Right hindlimb (tissue), 1 donor: ENCODE results near the gene ANKRD26.

Experiments
- DNase-seq: peaks from one replicate; pipeline ENCODE4 v3.0.0-alpha.2; 2018

Gene ANKRD26

DNA sequence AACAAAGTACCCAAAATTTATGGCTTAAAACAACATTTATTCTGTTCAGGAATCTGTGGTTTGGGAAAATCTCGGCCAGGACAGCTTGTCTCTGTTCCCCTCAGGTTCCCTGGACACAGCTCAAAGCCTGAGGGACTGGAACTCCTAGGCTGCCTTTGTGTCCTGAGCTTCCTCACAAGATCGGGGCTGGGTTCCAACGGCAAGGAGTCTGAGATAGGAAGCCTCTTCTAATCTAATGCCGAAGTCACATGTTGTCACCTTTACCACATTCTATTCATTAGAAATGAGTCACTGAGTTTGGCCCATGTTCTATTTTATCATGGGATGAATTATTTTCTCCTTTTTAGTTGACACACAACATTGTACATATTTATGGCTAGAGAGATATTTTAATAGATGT is 80.5 kb downstream of the ANKRD26 start:
- DNase-seq: no peak

DNA sequence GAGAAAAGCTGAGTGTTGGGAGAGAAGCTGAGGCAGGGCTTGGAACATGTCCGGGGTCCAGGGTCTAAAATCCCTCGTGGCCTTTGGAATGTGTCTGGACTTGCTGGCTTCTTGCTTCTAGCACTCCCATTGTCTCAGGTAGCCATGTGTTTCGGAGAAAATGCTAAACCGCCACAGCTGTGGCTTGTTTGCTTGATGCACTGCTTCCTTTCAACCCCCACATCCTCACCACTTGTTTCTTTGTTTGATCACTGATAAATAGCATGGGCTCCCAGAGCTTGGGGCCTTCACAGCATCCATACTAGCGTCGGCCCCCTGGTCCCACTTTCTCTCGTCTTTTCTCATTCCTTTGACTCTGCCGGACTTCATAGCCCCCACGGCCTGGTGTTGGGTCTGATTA is 102.7 kb downstream of the ANKRD26 start:
- DNase-seq: no peak

DNA sequence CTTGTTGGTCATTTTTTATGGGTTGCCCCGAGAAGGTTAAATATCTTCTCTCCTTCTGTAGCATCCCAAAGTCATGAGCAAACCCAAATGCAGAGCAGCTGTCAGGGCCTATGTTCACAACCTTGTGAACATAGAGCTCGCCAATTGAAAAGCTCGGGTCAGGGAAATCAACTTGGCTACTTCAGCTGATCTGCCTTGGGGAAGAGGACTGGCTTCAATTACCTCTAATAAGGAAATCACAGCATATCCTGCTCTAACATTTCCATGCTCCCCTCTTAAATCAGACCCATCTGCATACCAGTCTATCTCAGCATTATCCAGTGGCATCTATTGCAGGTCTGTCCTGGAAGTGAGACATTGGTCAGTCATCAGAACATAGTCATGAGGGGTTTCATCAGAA is 105.6 kb downstream of the ANKRD26 start:
- DNase-seq: no peak

DNA sequence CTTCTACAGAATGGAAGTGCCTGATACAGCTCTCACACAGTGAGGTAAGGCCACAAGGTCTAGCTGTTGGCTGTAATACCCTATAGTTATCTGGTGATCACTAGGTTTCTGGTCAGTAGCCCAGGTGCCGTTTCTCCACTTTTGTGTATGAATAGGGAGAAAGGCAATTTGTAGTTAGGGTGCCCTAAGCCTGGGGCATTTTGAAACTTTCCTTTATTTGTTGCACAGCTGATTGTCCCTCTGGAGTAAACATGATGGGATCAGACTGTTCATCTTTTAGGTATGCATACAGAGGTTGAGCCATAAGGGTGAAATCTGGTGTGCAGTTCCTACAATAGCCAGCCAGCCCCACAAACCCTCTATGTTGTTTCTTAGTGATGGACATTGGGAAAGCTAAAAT is 112.4 kb downstream of the ANKRD26 start:
- DNase-seq: no peak

DNA sequence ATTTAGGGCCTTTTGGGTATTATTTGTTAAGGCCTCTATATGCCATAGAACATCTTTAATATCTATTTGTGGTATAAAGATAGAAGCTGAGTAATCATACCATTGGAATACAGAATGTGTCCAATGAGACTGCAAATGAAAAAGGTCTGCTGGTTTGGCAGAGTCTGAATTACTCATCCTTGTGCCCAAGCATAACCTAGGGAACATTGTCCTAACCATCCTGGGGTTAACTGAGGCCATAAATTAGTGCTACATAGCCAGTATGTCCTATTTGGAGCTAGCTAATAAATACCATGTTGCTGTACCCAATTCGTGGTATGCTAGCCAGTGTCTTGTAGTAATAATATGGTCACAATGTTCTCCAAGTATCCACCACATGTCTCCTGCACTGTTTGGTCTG is 117.1 kb downstream of the ANKRD26 start:
- no peak for DNase-seq

DNA sequence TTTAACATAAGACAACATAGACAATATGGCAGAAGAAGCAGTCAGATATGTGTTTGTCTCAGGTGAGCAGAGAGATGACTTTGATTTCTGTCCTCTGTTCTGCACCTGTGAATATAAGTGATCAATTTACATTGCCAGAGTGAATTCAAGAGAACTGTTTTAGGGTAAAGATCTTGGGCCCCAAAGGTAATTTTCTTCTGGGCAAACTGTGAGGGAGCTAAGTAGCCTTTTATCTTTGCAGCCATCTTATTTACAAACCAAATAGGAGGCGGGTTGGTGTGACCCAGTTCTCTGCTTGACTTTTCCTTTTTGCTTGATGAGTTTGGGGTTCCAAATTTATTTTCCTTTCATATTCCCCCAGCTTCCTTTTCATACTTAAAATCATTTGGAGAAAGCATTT is 118.2 kb downstream of the ANKRD26 start:
- no peak for DNase-seq

DNA sequence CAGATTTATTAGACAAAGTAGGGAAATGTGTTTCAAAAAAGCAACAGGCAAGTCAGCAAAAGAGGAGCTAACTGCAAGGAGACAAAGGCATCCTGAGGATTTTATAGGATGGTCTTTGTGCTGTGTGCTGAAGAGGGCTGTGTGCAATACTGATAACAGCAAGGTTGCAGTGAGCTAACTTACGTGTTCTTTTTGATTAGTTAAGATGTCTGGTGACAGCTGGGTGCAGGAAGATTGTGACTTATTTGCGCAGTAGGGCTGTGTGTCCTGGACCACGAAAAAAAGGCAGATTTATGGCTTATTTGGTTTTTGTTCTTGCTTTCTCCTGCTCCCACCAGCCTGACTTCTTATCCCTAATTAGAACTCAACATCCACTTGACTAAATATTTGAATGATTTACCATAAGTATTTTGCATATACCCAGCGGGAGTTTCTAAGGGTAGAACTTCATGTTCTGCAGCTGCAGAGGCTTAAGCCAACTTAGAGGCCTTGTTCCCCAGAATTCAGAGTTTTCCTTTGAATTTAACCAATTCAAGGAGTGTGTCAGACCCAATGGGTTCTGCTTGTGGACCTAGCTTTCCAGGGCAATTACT is 119.0 kb downstream of the ANKRD26 start:
- DNase-seq: no peak

DNA sequence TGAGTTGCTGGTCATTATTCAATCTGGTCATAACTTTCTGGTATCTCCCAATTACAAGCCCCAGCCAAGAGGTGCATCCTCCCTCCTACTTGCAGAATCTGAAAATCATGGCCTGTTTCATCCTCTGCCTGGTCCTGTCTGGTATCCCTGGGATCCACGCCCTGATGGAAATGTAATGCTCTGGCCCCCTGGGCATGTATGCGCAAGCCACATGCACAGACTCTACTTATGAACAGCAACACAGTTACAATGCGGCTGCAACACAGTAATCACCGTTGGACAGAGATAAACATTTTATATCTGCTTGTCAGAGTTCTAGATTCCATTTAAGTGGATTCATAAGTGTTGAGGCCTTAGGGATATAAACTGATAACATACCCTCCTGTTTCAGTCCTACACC is 121.8 kb downstream of the ANKRD26 start:
- DNase-seq: no peak

DNA sequence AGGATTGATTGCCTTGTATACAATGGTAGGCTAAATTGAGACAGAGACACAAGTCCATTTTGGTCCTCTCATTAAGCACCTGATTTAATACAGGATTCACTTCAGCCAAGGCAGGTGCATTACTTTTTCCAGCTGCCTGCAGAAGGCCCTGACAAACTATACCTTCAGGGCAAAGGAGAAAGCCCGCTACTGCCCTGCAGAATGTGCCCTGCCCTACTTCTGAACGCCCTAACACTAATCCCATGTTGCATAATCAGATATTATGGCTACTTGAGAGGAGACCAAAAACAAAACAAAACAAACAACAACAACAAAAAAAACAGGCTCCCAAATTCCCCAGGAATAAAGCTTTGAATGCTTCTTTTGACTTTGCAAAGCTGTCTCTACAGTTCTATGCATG is 122.7 kb downstream of the ANKRD26 start:
- DNase-seq: no peak

DNA sequence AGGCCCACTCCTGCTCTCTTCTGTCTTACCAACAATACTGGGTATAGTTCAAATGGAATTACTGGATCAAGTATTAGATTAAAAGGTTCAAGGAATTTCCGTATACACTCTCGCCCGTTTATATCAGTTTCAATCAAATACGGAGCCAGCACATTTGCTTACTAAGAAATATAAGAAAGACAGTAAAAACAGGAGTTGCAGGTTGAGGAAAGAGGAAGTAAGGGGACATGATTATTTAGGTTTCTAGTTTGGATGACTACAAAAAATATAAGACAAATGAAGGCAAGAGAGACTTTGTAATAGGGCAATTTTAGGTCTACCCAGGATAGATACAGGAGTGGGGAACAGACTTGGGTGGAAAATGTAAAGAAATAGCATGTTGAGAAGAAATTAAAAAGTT is 129.6 kb downstream of the ANKRD26 start:
- DNase-seq: no peak

DNA sequence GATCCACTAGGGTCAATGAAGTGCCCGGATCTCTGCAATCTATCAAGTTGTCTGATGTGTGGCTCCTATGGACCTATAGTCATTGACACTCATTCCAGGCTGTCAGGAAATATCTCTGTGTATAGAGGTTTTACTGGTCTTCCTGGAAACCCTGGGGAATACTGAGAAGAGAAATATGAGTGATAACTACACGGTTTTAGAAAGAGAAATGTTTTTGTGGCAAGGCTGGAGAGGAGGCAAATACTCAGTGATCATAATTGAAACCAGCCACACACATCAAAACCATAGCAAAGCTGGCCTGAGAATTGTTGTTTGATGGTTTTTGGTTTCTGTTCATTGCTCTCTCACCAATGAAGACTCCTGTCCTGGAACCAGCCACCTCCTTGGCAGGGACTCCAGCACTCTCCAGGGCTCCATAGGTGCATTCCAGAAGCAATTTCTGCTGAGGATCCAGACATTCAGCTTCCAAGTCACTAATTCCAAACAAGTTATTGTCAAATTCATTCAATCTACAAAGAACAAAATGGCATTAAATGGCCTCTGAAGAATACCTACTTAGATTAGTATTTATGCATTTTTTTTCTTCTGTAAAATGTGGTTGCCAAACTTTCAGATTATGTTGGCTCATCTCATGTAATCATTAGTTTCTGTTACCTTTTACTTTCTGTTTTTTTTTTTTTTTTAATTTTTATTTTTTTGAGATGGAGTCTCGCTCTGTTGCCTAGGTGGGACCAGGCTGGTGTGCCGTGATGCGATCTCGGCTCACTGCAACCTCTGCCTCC is 131.0 kb downstream of the ANKRD26 start:
- DNase-seq: peak; percentile 29

DNA sequence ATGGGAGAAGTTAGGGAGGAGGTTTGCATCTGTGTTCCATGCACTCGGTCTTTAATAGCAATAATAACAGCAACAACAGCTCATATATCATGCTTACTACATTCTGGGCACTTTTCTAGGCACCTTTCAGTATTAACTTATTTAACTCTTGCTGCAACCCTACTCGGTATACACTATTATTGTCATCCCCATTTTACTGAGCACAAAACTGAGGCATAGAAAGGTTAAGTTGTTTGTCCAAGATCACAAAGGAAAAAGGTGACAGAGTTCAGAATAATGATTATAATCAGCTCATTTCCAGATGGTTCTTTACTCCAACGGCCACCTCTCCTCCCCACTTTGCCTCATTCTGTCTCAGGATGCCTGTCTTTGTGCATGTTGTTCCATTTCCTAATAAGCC is 137.5 kb downstream of the ANKRD26 start:
- DNase-seq: no peak

DNA sequence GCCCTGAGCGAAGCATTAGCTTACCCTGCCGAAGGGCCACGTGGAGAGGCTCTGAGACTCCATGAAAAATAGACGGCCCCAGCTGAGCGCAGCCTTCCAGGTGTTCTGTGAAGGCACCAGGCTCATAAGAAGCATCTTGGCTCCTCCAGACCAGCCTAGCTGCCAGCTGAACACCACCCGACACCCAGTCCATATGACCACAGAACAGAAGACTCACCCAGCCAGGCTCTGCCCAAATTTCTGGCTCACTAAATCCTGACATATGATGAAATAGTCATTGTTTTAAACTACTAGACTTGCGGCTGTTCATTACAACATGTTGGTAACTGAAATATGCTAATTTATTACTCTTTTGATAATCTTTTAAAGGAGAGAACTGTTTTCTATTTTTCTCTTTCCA is 140.0 kb downstream of the ANKRD26 start:
- no peak for DNase-seq

DNA sequence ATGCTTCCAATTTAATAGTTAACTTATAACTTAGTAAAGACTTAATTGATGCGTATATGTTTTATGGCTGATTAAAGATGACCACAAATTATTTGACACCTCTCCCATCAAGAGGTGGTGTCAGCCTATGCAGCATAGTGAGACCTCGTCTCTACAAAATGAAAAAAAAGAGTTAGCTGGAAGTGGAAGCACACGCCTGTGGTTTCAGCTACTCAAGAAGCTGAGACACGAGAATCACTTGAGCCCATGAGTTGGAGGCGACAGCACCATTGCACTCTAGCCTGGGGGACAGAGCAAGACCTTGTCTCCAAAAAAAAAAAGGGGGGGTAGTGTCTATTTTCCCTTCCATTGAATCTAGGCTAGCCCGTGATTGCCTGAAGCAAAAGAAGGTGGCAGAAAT is 140.5 kb downstream of the ANKRD26 start:
- no peak for DNase-seq
